ENCODE data around the gene OGDH.

Gene OGDH

GRCh38 chr7:44563171-44563679, 43.2 kb upstream of the OGDH start:
- no peak overlapping the region for H3K4me3 Mint-ChIP-seq
- H3K36me3 Mint-ChIP-seq (ENCODE audit: low read depth): peaks cover 24% of the 10 kb centered on the region
- H3K4me1 Mint-ChIP-seq: no peaks in the 10 kb centered on the region
- peak overlapping the region; percentile 71 for H3K27ac Mint-ChIP-seq
- no peak for DNase-seq
- no peak for TF ChIP-seq CTCF (IDR thresholded peaks at IDR 0.05)
- peaks cover 11% of the 10 kb centered on the region for H3K27me3 Mint-ChIP-seq (ENCODE audit: low read depth, poor library complexity)
- no peaks in the 10 kb centered on the region for H3K9me3 Mint-ChIP-seq

- Mint-ChIP-seq H3K9me3 (no peaks in the 10 kb centered on the region), H3K36me3 (ENCODE audit: low read depth) (peaks cover 37% of the 10 kb centered on the region), H3K4me3 (no peak overlapping the region), H3K27me3 (ENCODE audit: low read depth, poor library complexity) (peaks cover 5% of the 10 kb centered on the region), H3K27ac (no peak overlapping the region), H3K4me1 (no peaks in the 10 kb centered on the region)
- DNase-seq: no peak
- no peak for TF ChIP-seq CTCF (IDR thresholded peaks at IDR 0.05)
Observed at GRCh38 chr7:44564606-44565005, 41.8 kb upstream of the OGDH start.

DNA sequence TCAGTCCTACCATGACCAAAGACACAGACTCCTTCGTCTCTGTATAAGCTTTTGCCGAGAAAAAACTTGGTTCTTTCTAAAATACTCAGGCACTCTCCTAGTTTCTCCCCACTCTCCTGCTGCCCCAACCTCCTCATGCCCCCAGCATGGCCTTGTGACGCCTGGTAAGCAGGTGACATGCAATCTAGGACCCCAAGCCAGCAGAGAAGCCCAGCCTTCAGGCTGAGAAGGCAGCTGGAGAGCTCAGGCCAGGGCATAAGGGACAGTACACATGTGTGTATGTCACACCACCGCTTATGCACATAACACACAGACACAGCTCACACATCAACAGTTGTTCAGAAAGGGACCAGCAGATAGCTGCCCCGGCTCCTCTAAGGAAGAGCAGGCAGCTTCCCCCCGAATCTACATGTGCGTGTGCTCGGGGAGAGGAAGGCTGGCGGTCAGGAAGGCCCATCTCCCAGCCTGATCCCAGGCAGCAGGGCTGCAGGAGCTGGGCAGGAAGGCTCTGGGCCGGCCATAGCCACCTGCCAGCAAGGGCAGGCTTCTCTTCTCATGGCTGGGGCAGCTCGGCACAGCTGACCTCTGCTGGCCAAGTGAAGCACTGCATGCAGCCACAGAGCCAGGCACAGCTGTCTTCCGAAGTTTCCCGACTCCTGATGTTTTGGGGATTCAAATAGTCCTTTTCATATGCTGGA, 41.2 kb upstream of the OGDH start:
- peak overlapping the region; percentile 10 for H3K27ac Mint-ChIP-seq
- H3K4me1 Mint-ChIP-seq: no peaks in the 10 kb centered on the region
- peaks cover 3% of the 10 kb centered on the region for H3K27me3 Mint-ChIP-seq (ENCODE audit: low read depth, poor library complexity)
- H3K4me3 Mint-ChIP-seq: no peak overlapping the region
- peak; percentile 75 for DNase-seq
- peaks cover 42% of the 10 kb centered on the region for H3K36me3 Mint-ChIP-seq (ENCODE audit: low read depth)
- TF ChIP-seq CTCF (IDR thresholded peaks at IDR 0.05): peak; percentile 94
- H3K9me3 Mint-ChIP-seq: no peaks in the 10 kb centered on the region

GRCh38 chr7:44565795-44566559, 40.5 kb upstream of the OGDH start:
- no peaks in the 10 kb centered on the region for H3K4me1 Mint-ChIP-seq
- H3K27ac Mint-ChIP-seq: peak overlapping the region; percentile 35
- TF ChIP-seq CTCF (IDR thresholded peaks at IDR 0.05): peak; percentile 13
- peaks cover 47% of the 10 kb centered on the region for H3K36me3 Mint-ChIP-seq (ENCODE audit: low read depth)
- H3K4me3 Mint-ChIP-seq: no peak overlapping the region
- H3K9me3 Mint-ChIP-seq: no peaks in the 10 kb centered on the region
- H3K27me3 Mint-ChIP-seq (ENCODE audit: low read depth, poor library complexity): peaks cover 3% of the 10 kb centered on the region
- no peak for DNase-seq

GRCh38 chr7:44566680-44567079, 39.7 kb upstream of the OGDH start:
- H3K27ac Mint-ChIP-seq: peak overlapping the region; percentile 35
- no peak overlapping the region for H3K4me3 Mint-ChIP-seq

More at GRCh38 chr7:44566680-44567079, 39.7 kb upstream of the OGDH start:
- DNase-seq: no peak
- no peak for TF ChIP-seq CTCF (IDR thresholded peaks at IDR 0.05)
- Mint-ChIP-seq H3K36me3 (ENCODE audit: low read depth) (peaks cover 54% of the 10 kb centered on the region), H3K4me1 (no peaks in the 10 kb centered on the region), H3K27me3 (ENCODE audit: low read depth, poor library complexity) (peaks cover 3% of the 10 kb centered on the region), H3K9me3 (no peaks in the 10 kb centered on the region)

Data from nephron progenitor cell (in vitro differentiated cells).